HG02678 (cell line): ENCODE measurements around the gene POMT1.
"Not testable (repeated sequence)": the region's sequence is repeated elsewhere in the genome, so short reads cannot be mapped to it uniquely, and the experiment has no call there.

ENCODE experiments used
- ATAC-seq: cut with Tn5 transposase; IDR thresholded peaks from one replicate; pipeline ENCODE4 v1.9.1; 2021; ENCODE audit warnings: mild to moderate bottlenecking, moderate library complexity; ENCODE audit not compliant: unreplicated experiment

The POMT1 gene, protein sequence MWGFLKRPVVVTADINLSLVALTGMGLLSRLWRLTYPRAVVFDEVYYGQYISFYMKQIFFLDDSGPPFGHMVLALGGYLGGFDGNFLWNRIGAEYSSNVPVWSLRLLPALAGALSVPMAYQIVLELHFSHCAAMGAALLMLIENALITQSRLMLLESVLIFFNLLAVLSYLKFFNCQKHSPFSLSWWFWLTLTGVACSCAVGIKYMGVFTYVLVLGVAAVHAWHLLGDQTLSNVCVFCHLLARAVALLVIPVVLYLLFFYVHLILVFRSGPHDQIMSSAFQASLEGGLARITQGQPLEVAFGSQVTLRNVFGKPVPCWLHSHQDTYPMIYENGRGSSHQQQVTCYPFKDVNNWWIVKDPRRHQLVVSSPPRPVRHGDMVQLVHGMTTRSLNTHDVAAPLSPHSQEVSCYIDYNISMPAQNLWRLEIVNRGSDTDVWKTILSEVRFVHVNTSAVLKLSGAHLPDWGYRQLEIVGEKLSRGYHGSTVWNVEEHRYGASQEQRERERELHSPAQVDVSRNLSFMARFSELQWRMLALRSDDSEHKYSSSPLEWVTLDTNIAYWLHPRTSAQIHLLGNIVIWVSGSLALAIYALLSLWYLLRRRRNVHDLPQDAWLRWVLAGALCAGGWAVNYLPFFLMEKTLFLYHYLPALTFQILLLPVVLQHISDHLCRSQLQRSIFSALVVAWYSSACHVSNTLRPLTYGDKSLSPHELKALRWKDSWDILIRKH

DNA sequence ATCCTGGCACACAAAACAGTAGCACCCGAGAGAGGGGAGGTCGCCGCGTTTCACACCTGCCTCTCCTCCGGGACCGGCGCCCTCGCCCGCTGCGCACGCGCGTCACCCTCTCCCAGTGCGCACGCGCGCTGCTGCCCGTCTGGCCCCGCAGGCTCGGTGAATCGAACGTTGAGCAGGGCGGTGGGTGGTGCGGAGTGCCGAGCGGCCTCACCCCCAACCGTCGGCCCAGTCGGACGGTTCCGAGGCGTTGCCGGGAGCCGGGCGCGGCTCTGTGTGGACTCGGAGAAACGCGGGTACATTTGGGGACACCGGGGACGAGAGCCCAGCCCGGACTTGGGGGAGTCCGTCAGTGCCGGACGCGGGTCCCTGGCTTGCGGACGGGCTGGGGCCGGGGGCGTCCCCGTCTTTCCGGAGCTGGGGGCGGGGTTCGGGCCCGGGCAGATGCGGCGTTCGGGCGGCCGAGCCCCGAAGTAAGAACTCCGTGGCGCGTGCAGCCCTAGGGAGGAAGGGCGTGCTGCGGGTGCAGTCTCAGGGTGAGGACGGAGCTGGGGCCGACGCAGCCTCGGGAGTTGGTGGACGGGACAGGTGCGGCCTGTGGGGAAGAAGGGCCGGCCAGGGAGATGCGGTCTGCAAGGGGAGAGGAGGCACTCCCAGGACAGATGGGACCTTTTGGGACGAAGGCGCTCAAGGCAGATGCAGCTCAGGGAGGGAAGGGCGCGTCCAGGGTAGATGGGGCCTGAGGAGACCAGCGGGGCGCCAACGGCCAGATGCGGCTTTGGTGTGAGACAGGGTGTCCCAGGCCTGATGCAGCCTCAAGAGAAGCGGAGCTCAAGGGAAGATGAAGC, at the start of gene POMT1:
Gene POMT1 (plus strand): TSS at position 138 of the 845 bp plus-strand sequence. CDS start 1,301 bp downstream, outside the sequence.
- peak; percentile 81 for ATAC-seq

DNA sequence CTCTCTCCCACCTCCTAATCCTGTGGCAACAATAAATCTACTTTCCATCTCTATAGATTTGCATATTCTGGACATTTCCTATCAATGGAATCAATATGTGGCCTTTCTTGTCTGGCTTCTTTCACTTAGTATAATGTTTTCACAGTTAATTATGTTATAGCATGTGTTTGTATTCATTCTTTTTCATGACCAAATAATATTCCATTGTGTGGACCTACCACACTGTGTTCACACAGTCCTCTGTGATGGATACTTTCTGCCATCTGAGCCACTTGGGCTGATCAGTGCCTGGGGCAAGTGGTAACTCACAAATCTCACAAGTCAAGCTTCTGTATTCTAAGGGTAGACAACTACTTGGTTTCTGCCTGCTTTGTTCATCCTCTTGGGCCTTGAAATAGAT, 48.7 kb upstream of the POMT1 start:
- no peak for ATAC-seq

DNA sequence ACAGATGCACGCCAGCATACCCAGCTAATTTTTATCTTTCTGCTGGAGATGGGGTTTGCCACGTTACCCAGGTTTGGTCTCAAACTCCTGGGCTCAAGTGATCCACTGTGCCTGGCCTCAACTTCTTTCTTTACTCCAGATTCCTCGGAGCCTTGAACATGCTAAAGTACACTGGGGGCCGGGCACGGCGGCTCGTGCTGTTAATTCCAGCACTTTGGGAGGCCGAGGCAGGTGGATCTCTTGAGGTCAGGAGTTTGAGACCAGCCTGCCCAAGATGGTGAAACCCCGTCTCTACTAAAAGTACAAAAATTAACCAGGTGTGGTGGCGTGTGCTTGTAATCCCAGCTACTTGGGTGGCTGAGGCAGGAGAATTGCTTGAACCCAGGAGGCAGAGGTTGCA, 47.1 kb upstream of the POMT1 start:
- not testable (repeated sequence) for ATAC-seq

DNA sequence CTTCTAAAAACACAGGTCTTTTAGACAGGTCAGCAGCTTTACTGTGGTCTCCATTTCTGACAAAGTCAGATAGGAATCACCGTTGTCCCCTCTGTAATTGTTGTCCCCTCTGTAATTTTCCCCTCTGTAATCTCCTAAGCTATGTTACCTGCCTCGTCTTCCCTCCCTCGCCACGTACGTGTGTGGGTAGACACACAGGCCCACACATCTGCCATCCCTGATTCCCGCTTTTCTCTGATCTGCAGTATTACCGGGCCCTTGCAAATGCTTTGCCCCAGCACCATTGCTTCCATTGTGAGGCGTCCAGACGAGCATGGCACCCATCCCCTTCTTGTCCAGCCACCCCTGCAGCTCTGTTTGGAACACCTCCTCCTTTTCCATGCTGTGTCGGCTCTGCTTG, 45.0 kb upstream of the POMT1 start:
- no peak for ATAC-seq

DNA sequence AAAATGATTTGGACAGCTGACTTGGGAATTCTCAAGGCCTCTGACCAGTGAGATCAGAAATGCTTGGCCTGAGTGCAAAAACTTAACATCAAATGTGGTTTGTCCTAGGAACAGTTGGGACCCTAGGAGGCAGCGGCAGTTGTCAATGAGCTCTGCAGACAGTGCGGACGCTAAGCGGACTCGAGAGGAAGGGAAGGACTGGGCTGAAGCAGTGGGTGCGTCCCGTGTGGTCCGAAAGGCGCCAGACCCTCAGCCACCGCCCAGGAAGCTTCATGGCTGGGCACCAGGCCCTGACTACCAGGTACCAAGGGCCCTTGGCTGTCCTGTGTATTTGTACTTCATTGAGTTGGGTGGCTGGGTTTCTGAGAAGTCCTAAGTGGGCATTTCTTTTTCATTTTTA, 43.7 kb upstream of the POMT1 start:
- ATAC-seq = no peak

DNA sequence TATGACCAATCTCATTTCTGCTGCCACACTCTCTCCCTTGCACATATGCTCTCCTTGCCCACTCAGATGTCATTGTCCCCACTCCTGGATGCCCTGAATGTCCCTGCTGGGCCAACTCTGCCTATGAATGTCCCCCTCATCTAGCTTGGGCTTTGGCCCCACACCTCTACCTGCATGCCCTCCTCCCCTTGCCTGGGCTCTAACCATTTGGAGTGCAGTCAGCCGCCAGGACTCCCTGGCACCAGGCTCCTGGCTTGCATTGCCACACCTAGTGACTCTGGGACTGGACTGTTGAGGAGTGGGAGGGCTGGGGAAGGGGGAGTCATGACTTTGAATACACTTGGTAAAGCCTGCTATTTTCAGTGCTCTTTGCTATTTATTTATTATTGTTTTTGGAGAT, 41.6 kb upstream of the POMT1 start:
- no peak for ATAC-seq

DNA sequence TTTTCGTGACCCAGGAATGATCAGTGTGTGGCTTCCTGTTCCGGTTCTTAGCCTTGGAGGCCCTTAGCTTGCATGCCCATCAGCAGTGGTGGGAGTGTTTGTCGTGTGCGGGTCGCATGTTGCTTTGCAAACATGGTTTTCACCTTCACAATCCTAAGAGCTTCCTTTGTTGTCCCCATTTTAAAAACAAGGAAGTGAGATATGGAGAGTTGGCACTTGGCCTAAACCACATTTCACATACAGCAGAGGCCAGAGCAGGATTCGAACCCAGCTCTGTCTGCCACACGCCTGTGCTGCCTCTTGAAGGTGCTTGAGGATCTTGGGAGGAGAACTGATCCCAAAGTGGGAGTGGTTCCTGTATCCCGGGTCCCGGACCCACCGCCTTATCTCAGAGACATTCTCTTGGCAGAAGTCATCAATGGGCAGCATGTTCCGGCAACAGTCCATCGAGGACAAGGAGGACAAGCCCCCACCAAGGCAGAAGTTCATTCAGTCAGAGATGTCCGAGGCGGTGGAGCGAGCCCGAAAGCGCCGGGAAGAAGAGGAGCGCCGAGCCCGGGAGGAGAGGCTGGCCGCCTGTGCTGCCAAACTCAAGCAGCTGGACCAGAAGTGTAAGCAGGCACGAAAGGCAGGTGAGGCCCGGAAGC, 38.2 kb upstream of the POMT1 start:
- ATAC-seq = no peak

DNA sequence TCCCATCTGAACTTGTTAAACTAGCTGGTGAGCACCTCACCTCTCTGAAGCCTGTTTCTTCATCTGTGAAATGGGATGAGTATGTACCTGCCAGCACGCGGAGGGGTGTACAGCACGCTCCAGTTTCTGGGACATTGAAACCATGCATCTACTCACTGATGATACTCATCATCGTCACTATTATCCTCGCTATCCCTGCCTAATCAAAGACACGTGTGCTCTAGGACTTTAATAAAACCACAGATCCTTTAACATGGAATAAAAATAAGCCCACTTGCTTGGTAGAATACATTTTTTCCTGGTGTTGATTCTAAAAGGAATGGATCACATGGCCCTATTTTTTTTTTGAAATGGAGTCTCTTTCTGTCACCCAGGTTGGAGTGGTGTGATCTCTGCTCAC, 37.3 kb upstream of the POMT1 start:
- no peak for ATAC-seq

DNA sequence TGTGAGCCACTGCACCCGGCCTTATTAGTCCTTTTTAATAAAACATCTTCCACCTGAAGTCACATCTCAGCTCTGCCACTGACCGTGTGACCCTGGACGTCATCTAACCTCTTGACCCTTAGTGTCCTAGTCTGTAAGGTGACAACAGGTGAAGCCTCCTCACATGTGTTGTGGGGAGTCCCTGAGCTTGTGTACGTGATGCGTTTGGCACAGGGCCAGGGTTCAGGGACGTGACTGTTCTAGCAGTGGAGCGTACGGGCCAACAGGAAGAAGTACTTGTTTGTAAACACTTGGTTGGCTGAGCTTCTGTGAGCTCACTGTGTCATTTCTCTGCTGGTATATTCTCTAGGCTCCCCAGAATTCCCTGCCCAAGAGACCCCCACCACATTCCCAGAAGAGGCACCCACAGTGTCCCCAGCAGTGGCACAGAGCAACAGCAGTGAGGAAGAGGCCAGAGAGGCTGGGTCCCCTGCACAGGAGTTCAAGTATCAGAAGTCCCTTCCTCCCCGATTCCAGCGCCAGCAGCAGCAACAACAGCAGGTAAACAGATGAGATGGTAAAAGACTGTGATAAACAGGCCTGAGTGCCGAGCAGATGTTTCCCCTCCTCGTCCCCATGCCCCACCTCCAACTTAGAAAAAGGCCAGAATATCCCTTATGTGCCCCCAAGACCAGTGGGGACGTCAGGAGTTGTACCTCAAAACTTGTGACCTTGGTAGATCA, 35.3 kb upstream of the POMT1 start:
- ATAC-seq = no peak

DNA sequence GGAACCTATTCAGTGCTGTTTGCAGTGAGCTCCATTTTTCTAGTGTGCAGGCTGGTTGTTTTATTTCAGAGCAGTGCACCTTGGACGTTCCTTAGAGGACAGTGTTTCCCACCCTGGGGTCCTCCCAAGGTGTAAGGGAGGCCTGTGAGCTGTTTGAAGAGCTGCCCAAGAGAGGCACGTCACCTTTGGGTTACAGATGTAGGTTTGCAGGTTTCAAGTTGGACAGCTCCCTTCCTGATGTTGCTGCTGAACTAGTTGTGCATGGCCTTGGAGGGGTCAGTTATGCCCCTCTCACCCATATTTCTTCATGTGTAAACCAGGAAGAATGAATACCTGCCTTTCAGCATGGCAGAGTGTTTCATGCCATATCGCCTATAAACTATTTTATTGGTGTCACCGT, 34.7 kb upstream of the POMT1 start:
- no peak for ATAC-seq

DNA sequence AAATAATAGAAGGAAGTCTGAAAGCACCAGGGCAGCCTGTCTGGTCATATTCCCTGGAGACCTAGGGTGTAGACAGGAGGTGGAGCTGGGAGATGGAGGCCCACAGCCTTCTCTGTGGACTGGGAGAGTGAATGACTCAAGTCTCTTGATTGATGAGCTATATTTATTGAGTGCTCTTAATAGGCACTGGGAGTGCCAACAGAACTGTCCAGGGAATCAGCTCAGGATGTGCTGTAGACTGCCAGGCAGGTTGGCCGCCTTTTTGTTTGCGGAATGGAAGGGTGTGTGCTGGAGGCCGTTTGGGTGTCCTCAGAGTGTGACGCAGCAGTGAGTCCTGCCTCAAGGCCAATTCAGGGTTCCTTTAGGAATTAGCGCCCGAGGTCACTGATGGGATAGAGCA, 33.4 kb upstream of the POMT1 start:
- no peak for ATAC-seq

DNA sequence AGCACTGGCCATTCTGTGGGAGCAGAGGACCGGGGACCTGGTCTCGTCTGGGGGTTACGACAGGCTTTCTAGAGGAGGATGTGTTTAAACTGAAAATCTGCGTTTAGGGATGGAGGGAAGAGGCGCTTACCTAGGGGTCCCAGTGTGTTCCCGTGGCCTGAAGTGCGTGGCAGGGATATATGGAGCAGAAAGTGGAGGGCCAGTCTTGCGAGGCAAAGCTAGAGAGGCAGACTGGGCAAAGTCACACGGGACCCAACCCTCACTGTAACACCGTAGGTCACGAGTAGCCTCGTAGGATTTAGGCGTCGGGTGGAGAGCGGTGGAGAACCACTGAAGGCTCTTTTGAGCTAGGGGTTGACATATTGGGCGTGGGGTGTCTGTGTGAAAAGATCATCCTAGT, 32.8 kb upstream of the POMT1 start:
- no peak for ATAC-seq

DNA sequence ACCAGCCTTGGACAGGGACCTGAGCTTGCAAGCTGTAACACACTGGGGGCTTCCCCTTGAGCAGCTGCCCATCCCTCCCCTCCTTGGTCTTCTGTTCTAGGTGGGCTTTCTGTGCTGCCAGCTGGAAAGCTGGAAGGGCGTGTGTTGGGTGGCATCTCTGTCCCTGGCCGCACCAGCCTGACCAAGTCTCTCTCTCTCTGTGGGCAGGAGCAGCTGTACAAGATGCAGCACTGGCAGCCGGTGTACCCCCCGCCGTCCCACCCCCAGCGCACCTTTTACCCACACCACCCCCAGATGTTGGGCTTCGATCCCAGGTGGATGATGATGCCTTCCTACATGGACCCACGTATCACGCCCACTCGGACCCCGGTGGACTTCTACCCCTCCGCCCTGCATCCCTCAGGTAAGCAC, 32.1 kb upstream of the POMT1 start:
- no peak for ATAC-seq

DNA sequence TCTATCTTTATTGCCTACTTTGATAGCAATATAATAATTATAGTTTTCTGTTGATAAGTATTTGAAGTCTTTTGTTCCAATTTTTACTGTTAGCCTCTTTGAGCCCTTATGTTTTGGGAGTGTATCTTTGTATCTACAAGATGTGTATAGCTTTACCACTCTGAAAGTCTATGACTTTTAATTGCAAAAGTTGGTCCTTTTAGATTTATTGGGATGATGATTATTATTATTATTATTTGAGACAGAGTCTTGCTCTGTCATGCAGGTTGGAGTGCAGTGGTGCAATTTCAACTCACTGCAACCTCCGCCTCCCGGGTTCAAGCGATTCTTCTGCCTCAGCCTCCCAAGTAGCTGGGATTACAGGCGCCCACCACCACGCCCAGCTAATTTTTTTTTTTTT, 30.6 kb upstream of the POMT1 start:
- not testable (repeated sequence) for ATAC-seq

DNA sequence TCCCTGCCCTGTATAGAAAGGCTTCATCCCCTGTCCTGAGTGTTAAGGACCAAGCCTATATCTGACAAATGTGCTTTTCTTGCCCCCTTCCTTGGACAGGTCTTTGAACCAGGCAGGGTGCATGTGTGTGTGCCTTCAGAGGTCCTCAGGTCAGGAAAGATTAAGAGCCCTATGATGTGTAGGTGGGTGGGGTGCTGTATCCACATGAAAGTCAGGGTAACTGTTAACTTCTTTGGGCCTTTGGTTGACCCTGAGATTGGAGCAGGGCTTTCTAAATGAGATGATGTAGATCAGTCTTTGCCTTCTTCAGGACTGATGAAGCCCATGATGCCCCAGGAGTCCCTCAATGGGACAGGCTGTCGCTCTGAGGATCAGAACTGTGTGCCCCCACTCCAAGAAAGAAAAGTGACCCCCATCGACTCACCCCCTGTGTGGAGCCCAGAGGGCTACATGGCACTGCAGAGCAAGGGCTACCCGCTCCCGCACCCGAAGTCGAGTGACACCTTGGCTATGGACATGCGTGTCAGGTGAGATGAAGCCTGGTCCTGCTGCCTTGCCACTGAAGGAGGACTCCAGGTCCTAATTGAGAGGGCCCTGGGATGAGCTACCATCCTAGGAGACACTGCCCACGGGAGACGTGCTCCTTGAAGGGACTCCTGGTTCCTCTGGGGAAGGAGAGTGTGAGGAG, 29.4 kb upstream of the POMT1 start:
- no peak for ATAC-seq

DNA sequence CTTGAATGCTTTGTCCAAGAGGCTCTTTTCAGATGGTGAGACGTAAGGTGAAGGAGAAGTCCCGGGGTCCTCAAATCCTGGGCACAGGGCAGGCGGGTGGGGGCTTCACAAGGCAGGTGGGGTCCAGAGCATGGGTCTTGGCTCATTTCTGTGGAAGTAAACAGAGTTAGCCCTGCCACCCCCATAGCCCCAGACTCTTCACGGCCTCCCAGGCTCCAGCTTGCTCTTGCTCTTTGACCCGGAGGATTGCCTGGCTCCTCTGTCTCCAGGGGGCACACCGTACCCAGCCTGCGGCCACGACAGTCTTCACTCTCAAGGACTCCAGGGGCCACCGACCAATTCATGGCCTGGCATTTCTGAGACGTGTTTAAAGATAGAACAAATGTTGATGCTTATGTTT, 28.8 kb upstream of the POMT1 start:
- no peak for ATAC-seq

DNA sequence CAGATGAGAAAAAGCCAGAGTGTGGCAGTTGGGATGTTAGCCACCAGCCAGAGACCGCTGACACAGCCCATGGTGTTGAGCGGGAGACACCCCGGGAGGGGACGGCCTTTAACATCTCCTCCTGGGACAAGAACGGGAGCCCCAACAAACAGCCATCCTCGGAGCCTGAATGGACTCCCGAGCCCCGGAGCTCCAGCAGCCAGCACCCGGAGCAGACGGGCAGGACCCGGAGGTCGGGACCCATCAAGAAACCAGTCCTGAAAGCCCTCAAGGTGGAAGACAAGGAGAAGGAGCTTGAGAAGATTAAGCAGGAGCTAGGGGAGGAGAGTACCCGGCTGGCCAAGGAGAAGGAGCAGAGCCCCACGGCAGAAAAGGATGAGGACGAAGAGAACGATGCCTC, 28.0 kb upstream of the POMT1 start:
- ATAC-seq = no peak

DNA sequence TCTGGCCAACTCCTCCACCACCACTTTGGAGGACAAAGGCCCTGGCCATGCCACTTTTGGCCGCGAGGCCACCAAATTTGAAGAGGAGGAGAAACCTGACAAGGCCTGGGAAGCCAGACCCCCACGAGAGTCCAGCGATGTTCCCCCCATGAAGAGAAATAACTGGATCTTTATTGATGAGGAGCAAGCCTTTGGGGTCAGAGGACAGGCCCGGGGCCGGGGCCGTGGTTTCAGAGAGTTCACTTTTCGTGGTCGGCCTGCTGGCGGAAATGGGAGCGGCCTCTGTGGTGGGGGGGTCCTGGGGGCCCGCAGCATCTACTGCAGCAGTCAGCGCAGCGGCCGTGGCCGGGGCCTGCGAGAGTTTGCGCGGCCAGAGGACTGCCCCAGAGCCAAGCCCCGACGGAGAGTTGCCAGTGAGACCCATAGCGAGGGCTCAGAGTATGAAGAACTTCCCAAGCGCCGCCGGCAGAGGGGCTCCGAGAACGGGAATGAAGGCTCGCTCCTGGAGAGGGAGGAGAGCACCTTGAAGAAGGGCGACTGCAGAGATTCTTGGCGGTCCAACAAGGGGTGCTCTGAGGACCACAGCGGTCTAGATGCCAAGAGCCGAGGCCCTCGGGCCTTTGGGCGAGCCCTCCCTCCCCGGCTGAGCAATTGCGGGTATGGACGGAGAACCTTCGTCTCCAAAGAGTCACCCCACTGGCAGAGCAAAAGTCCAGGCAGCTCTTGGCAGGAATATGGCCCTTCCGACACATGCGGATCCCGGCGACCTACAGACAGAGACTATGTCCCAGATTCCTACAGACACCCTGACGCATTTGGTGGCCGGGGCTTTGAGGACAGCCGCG, 27.4 kb upstream of the POMT1 start:
- no peak for ATAC-seq
